ENCODE data around the gene SYS1.

The SYS1 gene

DNA sequence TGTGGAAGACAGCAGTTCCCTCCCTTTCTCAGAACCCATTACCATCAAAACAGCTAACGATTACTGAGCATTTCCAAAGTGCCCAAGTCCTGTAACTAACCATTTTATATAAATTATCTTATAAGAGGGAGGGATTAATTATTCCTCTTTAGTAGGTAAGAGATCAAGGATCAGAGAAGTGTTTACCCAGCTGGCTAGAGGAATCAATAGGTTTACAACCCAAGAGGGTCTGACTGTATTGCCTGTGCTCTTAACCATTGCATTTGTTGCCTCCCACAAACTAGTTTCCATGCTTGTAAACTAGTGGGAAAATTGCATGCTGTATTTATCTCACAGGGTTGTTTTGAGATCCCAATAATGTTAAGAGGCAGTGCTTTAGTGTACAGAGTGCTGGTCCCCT is 41.5 kb downstream of the SYS1 start:
- no peak overlapping the region for H3K4me2 ChIP-seq (ENCODE audit: low read depth, low read length, poor library complexity, severe bottlenecking)
- no peaks in the 10 kb centered on the region for H3K36me3 ChIP-seq (ENCODE audit: insufficient read depth, low read length)
- H4K20me1 ChIP-seq (ENCODE audit: insufficient read depth, low read length, poor library complexity, severe bottlenecking): no peaks in the 10 kb centered on the region
- H3F3A ChIP-seq (ENCODE audit: low read depth): no peaks in the 10 kb centered on the region
- H3K9ac ChIP-seq (ENCODE audit: low read depth, low read length, poor library complexity, severe bottlenecking): no peak overlapping the region
- no peaks in the 10 kb centered on the region for H3K9me2 ChIP-seq (replicated peaks; ENCODE audit: low read depth, low read length)
- no peak overlapping the region for H3K4me3 ChIP-seq (ENCODE audit: low read length, poor library complexity, severe bottlenecking)
- H3K27me3 ChIP-seq (ENCODE audit: insufficient read depth, low read length, poor library complexity, severe bottlenecking): peaks cover 4% of the 10 kb centered on the region
- H3K4me1 ChIP-seq (ENCODE audit: insufficient read depth, low read length, poor library complexity, severe bottlenecking): no peaks in the 10 kb centered on the region
- TF ChIP-seq, protein P1, sequence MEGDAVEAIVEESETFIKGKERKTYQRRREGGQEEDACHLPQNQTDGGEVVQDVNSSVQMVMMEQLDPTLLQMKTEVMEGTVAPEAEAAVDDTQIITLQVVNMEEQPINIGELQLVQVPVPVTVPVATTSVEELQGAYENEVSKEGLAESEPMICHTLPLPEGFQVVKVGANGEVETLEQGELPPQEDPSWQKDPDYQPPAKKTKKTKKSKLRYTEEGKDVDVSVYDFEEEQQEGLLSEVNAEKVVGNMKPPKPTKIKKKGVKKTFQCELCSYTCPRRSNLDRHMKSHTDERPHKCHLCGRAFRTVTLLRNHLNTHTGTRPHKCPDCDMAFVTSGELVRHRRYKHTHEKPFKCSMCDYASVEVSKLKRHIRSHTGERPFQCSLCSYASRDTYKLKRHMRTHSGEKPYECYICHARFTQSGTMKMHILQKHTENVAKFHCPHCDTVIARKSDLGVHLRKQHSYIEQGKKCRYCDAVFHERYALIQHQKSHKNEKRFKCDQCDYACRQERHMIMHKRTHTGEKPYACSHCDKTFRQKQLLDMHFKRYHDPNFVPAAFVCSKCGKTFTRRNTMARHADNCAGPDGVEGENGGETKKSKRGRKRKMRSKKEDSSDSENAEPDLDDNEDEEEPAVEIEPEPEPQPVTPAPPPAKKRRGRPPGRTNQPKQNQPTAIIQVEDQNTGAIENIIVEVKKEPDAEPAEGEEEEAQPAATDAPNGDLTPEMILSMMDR (conservative IDR thresholded peaks at IDR 0.05; ENCODE audit: low read length): no peak
- TF ChIP-seq EZH2phosphoT487 (IDR thresholded peaks at IDR 0.05; ENCODE audit: borderline replicate concordance): no peak
- H2AFZ ChIP-seq (ENCODE audit: low read length): no peak overlapping the region
- peaks cover 6% of the 10 kb centered on the region; the same call in 1 of the 2 replicates for H3K9me3 ChIP-seq (ENCODE audit: insufficient read depth, low read depth, low read length)
- no peaks in the 10 kb centered on the region for H3K79me2 ChIP-seq (ENCODE audit: insufficient read depth, low read length)

DNA sequence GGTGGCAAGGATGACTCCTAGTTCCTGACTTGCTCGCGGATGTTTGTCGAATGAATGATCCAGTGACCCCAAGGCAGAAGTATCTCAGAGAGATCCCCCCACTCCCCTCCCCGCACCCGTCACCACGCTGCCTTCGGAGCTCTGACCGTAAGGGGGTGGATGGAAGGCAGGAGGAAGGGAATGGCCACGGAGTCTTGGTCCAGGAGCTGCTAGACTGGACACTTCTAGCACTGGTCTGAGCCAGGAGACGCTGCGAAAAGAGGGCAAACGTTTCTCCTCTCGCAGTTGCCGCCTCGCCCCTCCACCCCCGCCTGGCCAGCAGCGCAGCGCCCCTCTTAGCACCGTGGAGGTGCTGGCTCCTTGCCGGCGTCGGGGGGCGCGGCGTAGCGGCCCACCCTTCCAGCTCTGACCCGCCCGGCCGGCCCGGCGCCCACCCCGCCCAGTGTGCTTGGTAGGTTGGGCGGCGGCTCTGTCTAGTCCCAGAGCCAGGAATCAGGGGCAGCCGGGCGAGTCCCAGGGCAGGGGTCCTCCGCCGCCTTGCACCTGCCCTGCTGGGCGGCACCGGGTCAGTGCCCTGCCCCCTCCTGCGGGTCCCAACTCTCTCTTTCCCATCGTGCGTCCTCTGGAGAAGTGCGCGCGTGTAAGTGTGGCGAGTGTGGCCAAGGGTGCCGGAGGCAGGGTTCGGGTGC is 42.8 kb downstream of the SYS1 start:
- H2AFZ ChIP-seq (ENCODE audit: low read length): peak overlapping the region; percentile 95
- no peaks in the 10 kb centered on the region for H3K79me2 ChIP-seq (ENCODE audit: insufficient read depth, low read length)
- no peaks in the 10 kb centered on the region; the same call in 1 of the 2 replicates for H3K9me3 ChIP-seq (ENCODE audit: insufficient read depth, low read depth, low read length)
- TF ChIP-seq EZH2phosphoT487 (IDR thresholded peaks at IDR 0.05; ENCODE audit: borderline replicate concordance): no peak
- TF ChIP-seq, protein P1 (conservative IDR thresholded peaks at IDR 0.05; ENCODE audit: low read length): no peak
- no peaks in the 10 kb centered on the region for H3K4me1 ChIP-seq (ENCODE audit: insufficient read depth, low read length, poor library complexity, severe bottlenecking)
- peak overlapping the region; percentile 85 for H3K4me2 ChIP-seq (ENCODE audit: low read depth, low read length, poor library complexity, severe bottlenecking)
- H3K9ac ChIP-seq (ENCODE audit: low read depth, low read length, poor library complexity, severe bottlenecking): peak overlapping the region; percentile 71
- peaks cover 4% of the 10 kb centered on the region for H3K27me3 ChIP-seq (ENCODE audit: insufficient read depth, low read length, poor library complexity, severe bottlenecking)
- no peaks in the 10 kb centered on the region for H3F3A ChIP-seq (ENCODE audit: low read depth)
- H3K4me3 ChIP-seq (ENCODE audit: low read length, poor library complexity, severe bottlenecking): peak overlapping the region; percentile 75
- no peaks in the 10 kb centered on the region for H4K20me1 ChIP-seq (ENCODE audit: insufficient read depth, low read length, poor library complexity, severe bottlenecking)
- H3K9me2 ChIP-seq (replicated peaks; ENCODE audit: low read depth, low read length): no peaks in the 10 kb centered on the region
- no peaks in the 10 kb centered on the region for H3K36me3 ChIP-seq (ENCODE audit: insufficient read depth, low read length)

DNA sequence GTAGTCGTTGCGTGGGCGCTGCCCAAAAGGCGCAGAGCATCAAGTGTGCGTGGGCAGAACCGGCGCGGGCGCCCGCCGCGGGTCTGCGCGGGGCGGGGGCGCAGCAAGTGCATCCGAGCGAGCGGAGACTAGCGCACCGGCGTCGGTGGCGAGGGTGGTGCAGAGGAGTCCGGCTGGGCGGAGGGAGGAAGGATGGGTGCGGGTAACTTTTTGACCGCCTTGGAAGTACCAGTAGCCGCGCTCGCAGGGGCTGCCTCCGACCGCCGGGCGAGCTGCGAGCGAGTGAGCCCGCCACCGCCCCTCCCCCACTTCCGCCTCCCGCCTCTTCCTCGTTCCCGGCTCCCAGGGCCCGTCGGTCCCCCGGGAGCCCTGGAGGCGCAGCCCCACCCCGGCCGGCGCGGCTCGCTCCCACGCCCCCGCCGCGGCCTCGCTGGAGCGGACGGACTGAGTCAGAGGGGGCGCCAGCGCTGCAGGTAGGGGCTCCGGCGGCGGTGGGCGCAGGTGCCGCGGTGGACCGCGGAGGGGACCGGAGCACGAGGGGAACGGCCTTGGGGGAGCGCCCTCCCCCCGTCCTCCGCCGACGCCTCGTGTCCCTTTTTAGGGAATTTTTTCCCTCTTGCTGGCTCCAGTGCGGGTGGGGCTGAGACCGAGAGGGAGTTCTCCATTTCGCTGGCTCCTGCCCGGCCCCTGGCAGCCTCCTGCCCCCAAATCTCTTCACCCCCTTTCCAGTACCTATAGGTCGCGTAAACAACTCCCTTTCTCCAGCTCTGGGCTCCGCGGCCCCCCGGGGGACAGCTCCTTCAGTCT is 43.5 kb downstream of the SYS1 start:
- peak overlapping the region; percentile 95 for H2AFZ ChIP-seq (ENCODE audit: low read length)
- no peaks in the 10 kb centered on the region for H3K79me2 ChIP-seq (ENCODE audit: insufficient read depth, low read length)
- H3K36me3 ChIP-seq (ENCODE audit: insufficient read depth, low read length): no peaks in the 10 kb centered on the region
- no peaks in the 10 kb centered on the region for H3K9me3 ChIP-seq (ENCODE audit: insufficient read depth, low read depth, low read length)
- H3K4me2 ChIP-seq (ENCODE audit: low read depth, low read length, poor library complexity, severe bottlenecking): peak overlapping the region; percentile 85
- H3K4me1 ChIP-seq (ENCODE audit: insufficient read depth, low read length, poor library complexity, severe bottlenecking): no peaks in the 10 kb centered on the region
- peak overlapping the region; percentile 75 for H3K4me3 ChIP-seq (ENCODE audit: low read length, poor library complexity, severe bottlenecking)
- no peaks in the 10 kb centered on the region for H3F3A ChIP-seq (ENCODE audit: low read depth)
- H3K9ac ChIP-seq (ENCODE audit: low read depth, low read length, poor library complexity, severe bottlenecking): peak overlapping the region; percentile 71
- no peak for TF ChIP-seq EZH2phosphoT487 (IDR thresholded peaks at IDR 0.05; ENCODE audit: borderline replicate concordance)
- TF ChIP-seq, protein P1 (conservative IDR thresholded peaks at IDR 0.05; ENCODE audit: low read length): 0 out of 2 replicates have a peak, but pooled peaks have one; percentile 8
- H4K20me1 ChIP-seq (ENCODE audit: insufficient read depth, low read length, poor library complexity, severe bottlenecking): no peaks in the 10 kb centered on the region
- H3K27me3 ChIP-seq (ENCODE audit: insufficient read depth, low read length, poor library complexity, severe bottlenecking): peaks cover 4% of the 10 kb centered on the region
- no peaks in the 10 kb centered on the region for H3K9me2 ChIP-seq (replicated peaks; ENCODE audit: low read depth, low read length)

Measured in Loucy (cell line).